Adrenal gland (tissue), 5 donors: ENCODE measurements around the gene SCGB1D2.

Experiments
- CTCF ChIP-seq, 6 experiments: fragments of 450-650 bp in 4 of 6; fragments of 200-600 bp in 2 of 6; sonication (generic) in 1 of 6; IDR thresholded peaks; 1 replicate in 5 of 6; 2 replicates in 1 of 6; pipeline versions ENCODE4 v1.5.1 to v1.8.0; 2016 to 2021; ENCODE audit warnings: antibody characterized with exemption in 6 of 6, mild to moderate bottlenecking in 2 of 6, moderate library complexity in 1 of 6
- POLR2A ChIP-seq, 2 donors: fragments of 450-650 bp; IDR thresholded peaks; one replicate each; pipeline ENCODE4 v1.6.1; 2017; ENCODE audit warnings: antibody characterized with exemption in 2 of 2, mild to moderate bottlenecking in 2 of 2, moderate library complexity in 1 of 2
- donor health status: DM: no; HTN: no; CAD: no.

- TF ChIP-seq CTCF (IDR thresholded peaks at IDR 0.05) (no peak), POLR2A (IDR thresholded peaks at IDR 0.05) (no peak)
Measured at GRCh38 chr11:62267576-62267975, 25.5 kb downstream of the SCGB1D2 start.
